ENCODE results near the gene SLC27A1.
A peak's percentile ranks its signal among the peaks of the same experiment; 100 is the strongest.
"Not testable (repeated sequence)": the region's sequence is repeated elsewhere in the genome, so short reads cannot be mapped to it uniquely, and the experiment has no call there.

SLC27A1 gene

DNA sequence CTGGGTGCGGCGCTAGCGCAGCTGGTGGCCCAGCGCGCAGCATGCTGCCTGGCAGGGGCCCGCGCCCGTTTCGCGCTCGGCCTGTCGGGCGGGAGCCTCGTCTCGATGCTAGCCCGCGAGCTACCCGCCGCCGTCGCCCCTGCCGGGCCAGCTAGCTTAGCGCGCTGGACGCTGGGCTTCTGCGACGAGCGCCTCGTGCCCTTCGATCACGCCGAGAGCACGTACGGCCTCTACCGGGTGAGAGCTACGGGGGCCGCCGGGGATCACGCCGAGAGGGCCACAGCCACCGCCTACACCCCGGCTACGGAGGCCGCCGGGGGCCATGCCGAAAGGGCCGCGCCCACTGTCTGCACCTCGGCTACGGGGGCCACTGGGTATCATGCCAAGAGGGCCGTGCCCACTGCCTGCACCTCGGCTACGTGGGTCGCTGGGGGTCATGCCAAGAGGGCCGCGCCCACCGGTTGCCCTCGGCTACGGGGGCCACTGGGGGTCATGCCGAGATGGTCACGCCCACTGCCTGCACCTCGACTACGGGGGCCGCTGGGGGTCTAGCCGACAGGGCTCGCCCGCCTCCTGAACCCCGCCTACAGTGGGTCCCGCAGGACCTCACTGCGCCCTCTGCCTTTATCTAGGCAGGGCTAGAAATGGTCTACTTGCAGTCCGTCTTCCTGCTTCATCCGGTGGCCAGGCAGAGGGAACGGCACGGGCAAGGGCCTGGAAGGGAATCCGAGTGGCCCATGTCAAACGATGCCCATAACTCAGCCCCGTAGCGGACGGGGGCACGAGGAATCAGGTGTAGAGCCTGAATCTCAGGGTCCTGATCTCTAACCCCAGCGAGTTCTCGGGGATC lies 41.6 kb downstream of the SLC27A1 start:
- DNase-seq (ENCODE audit: low spot score) = peak; percentile 79

DNA sequence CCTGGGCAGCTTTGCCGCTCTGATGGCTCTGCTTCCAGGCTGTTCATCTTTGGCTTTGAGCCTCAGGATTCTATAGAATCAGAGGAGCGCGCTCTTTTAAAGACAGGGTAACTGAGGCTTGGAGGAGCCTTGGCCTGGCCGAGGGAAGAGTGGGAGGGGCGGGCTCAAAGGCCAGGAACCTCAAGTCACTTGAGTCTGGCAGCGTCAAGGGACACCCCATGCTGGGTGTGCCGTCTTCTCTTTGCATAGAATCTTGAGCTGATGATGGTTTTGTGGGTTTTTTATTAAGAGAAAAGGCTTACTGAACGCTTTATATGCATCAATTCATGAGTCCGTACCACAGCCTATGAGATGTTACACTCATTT lies 42.2 kb downstream of the SLC27A1 start:
- DNase-seq (ENCODE audit: low spot score) = peak; percentile 30

DNA sequence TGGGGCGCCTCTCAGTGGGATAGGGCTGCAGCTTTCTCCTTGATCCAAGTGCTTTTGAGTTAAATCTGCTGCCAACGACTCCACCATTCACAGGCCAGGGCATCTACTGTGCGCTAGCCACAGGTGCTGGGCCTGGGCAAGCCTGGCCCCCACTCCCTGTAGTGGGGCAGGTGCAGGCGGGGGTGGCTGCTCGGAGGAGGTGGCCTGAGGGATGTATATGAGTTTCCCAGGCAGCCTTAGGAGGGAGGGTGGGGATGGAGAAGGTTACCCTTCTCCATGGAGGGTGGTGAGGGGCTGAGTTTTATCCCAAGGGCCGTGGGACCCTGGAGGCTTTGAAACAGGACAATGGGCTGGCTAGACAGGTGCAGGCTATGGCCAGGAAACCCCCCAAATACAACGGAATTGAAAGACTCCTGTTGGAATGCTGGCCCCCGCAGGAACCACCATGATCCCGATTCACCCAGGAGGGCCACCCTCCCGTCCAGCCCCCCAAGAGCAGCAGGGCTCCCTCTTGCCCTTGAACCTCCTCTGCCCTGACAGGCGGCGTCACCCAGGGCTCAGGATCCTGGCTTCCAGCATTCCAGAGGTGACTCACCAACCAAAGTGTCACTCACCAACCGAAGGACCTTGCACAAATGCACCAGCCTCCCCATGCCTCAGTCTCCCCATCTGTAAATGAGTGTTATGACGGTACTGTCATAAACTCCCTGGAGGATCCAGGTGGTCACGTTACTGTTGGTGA lies 45.3 kb downstream of the SLC27A1 start:
- DNase-seq (ENCODE audit: low spot score) = no peak

DNA sequence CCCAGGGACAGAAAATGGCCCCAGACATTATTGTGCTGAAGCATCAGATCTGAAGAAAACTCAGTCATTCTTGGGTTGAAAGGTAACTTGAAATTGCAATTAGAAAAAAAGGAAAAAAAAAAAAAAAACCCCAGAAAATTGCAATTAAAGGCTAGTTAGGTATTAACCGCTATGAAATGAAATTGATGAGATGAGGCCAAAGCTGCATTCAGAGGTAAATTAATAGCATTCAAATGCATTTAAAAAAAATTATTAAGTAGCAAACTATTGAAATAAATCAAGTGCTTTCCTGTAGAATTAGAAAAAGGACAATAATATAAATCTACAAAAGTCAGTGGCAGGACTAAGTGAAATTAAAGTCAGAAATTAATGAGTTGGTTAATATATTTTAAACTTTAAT lies 47.6 kb downstream of the SLC27A1 start:
- DNase-seq (ENCODE audit: low spot score) = no peak

GRCh38 chr19:17518654-17519053 lies 48.3 kb downstream of the SLC27A1 start:
- DNase-seq (ENCODE audit: low spot score) = not testable (repeated sequence)

GRCh38 chr19:17519967-17520366 lies 49.6 kb downstream of the SLC27A1 start:
- DNase-seq (ENCODE audit: low spot score) = no peak

GRCh38 chr19:17520865-17521264 lies 50.5 kb downstream of the SLC27A1 start:
- no peak for DNase-seq (ENCODE audit: low spot score)

GRCh38 chr19:17522988-17523872 lies 52.9 kb downstream of the SLC27A1 start:
- DNase-seq (ENCODE audit: low spot score) = peak; percentile 93

- DNase-seq (ENCODE audit: low spot score) = no peak
Measured at GRCh38 chr19:17524651-17525050, 54.3 kb downstream of the SLC27A1 start.

- DNase-seq (ENCODE audit: low spot score) = no peak
Measured at GRCh38 chr19:17525141-17525540, 54.8 kb downstream of the SLC27A1 start.

GRCh38 chr19:17526922-17527321 lies 56.6 kb downstream of the SLC27A1 start:
- peak; percentile 90 for DNase-seq (ENCODE audit: low spot score)

DNA sequence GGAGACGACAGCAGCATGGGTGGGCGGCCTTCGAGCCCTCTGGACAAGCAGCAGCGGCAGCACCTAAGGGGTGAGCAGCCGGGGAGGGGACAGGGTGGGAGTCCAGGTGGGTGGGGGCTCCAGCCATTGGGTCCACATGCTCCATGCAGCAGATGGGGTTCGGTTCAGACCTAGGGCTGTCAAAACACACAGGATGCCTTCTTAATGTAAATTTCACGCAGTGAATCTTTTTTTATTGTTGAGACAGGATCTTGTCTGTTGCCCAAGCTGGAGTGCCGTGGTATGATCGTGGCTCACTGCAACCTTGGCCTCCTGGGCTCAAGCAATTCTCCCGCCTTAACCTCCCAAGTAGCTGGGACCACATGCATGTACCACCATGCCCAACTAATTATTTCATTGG lies 57.0 kb downstream of the SLC27A1 start:
- DNase-seq (ENCODE audit: low spot score) = peak; percentile 72

DNA sequence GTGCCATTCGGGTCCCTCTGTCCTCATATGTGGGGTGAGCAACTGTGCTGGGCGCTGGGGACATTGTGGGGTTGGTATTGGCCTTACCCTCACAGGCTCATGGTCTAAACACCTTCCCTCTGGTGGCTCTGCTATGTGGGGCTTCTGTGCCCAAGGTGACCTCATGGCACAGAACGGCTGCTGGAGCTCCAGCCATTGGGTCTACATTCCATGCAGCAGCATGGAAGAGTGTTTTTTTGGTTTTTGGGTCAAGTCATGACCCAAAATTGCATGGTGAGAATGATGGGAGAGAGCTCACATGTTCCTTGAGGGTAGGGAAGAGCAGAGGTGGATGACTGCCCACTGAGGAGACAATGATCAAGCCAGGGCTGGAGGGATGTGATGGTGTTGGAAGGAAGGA lies 58.3 kb downstream of the SLC27A1 start:
- no peak for DNase-seq (ENCODE audit: low spot score)

GRCh38 chr19:17529239-17530158 lies 59.2 kb downstream of the SLC27A1 start:
- peak; percentile 37 for DNase-seq (ENCODE audit: low spot score)

- DNase-seq (ENCODE audit: low spot score) = no peak
Measured at GRCh38 chr19:17530586-17530985, 60.3 kb downstream of the SLC27A1 start.

GRCh38 chr19:17532116-17532515 lies 61.8 kb downstream of the SLC27A1 start:
- no peak for DNase-seq (ENCODE audit: low spot score)

DNA sequence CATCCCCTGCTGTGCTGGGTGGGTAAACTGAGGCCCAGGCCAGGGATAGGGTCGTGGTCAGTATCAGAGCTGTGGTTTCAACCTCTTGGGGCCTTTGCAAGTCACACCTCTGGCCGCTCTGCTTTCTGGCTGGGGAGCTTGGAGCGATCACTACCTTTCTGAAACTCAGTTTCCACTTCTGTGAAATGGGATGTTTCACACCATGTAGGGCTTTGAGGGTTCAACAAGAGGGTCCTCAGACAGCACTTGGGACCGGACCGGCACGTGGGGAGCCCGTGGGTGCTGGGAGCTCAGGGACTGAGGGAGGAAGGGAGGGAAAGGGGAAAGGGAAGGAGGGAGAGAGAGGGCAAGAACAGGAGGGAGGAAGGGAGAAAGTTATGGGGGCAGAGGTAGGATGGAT lies 62.2 kb downstream of the SLC27A1 start:
- no peak for DNase-seq (ENCODE audit: low spot score)

DNA sequence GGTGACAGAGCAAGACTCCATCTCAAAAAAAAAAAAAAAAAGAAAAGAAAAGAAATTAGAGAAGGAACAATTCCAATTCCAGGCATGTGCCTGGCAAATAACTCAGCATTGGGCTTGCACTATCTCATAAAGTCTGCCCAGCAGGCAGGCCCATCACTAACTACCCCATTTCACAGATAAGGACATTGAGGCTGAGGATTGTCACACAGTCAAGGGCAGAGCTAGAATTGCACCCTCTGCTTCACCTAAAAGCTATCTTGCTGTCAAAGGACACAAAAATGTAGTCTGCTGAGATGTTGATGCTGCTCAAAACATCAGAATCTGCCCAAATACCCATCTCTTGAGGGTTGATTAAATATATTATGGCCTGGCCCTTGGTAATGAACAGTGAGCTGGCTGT lies 64.4 kb downstream of the SLC27A1 start:
- no peak for DNase-seq (ENCODE audit: low spot score)

DNA sequence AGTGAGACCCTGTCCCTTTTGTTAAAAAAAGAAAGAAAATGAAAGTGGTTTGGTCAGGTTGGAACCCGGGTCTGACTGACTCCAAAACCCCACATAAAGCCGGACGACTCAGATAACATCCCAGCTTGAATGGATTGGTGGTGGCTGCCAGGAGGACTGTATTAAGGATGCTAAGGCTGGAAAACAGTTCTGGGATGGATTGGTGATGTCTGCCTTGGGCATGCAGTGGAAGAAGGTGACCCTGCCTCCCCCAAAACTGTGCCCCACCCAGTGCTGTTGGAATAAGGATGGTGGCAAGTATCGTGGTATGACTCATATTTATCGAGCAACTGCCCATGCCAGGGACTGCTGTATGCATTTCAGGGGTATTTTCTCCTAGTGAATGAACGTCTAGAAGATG lies 66.6 kb downstream of the SLC27A1 start:
- no peak for DNase-seq (ENCODE audit: low spot score)

- peak; percentile 78 for DNase-seq (ENCODE audit: low spot score)
Measured at GRCh38 chr19:17538684-17539237, 68.4 kb downstream of the SLC27A1 start.

Measured in NAMALWA (cell line).